HCT116 (cell line): ENCODE results near the gene SUPT5H. TPM values are rescaled to one million over a fixed set of nuclear protein-coding genes. Genes with fewer than 3 reads are reported as not detected.

Experiments
- ATAC-seq: fragments of 200-7000 bp; cut with Tn5 transposase; 2 replicates; pipeline ENCODE4 v1.9.1; 2020; ENCODE audit warnings: mild to moderate bottlenecking, moderate library complexity
- BruUV-seq: library from RNA; stranded (reverse); fragments of 400-500 nt; replicated peaks from 2 replicates; lab custom pipeline; 2021; lab: Mats Ljungman, UMichigan
- CTCF ChIA-PET: fragments of 300-600 bp; sonication (Branson Sonifier 250); formaldehyde crosslinking; loops from one replicate; lab custom pipeline; 2021; ENCODE audit warnings: antibody characterized with exemption; lab: Charles Lee
- POLR2A ChIA-PET: fragments of 300-600, 350-600 bp; sonication (Branson Sonifier 250); formaldehyde crosslinking; loops from one replicate; lab custom pipeline; 2021; ENCODE audit warnings: antibody characterized with exemption; lab: Charles Lee
- RAD21 ChIA-PET, 2 experiments: fragments of 300-600 bp; sonication (Branson Sonifier 250); formaldehyde crosslinking; loops; one replicate each; lab custom pipeline; 2023; ENCODE audit warnings: low total read pairs in 2 of 2; ENCODE audit not compliant: uncharacterized antibody in 2 of 2, unreplicated experiment in 2 of 2, low non-redundant PET in 1 of 2; lab: Charles Lee
- DNase-seq: peaks from one replicate; pipeline ENCODE4 v3.0.0-alpha.2; 2010; ENCODE audit warnings: low read depth, low spot score
- H2AFZ ChIP-seq: fragments of 200-600 bp; shearing (Covaris generic), sonication (generic); 2 replicates; pipeline ENCODE4 v1.6.1; 2017; ENCODE audit warnings: low read depth, mixed run types, mixed read lengths, antibody characterized with exemption, low read length; ENCODE audit not compliant: poor library complexity, severe bottlenecking
- H3K27ac ChIP-seq: 2 replicates; pipeline ENCODE4 v1.5.1; 2012; ENCODE audit warnings: low read depth, low read length
- H3K27me3 ChIP-seq: fragments of 200-600 bp; sonication (generic); 2 replicates; pipeline ENCODE4 v1.6.1; 2016; ENCODE audit warnings: mixed run types, low read length, mixed read lengths; ENCODE audit not compliant: insufficient read depth
- H3K36me3 ChIP-seq, 2 experiments: fragments of 200-500 bp in 1 of 2; fragments of 200-600 bp in 1 of 2; sonication (Bioruptor generic) in 1 of 2; sonication (generic) in 1 of 2; 2 replicates each; pipeline versions ENCODE4 v1.5.1 to v1.6.1; 2014 to 2016; ENCODE audit warnings: low read length in 2 of 2, inconsistent platforms in 1 of 2, mixed read lengths in 1 of 2, mixed run types in 1 of 2; ENCODE audit not compliant: insufficient read depth in 2 of 2, control insufficient read depth in 1 of 2
- H3K4me1 ChIP-seq, 2 experiments: fragments of 200-600 bp in 1 of 2; sonication (generic) in 1 of 2; 2 replicates each; pipeline versions ENCODE4 v1.5.1 to v1.6.1; 2012 to 2017; ENCODE audit warnings: low read length in 2 of 2, inconsistent platforms in 1 of 2, mild to moderate bottlenecking in 1 of 2, mixed read lengths in 1 of 2, mixed run types in 1 of 2, moderate library complexity in 1 of 2; ENCODE audit not compliant: insufficient read depth in 2 of 2, control insufficient read depth in 1 of 2
- H3K4me2 ChIP-seq: fragments of 200-600 bp; sonication (generic); 2 replicates; pipeline ENCODE4 v1.6.1; 2017; ENCODE audit warnings: mixed run types, low read length, mixed read lengths
- H3K4me3 ChIP-seq, 2 experiments: fragments of 200-600 bp in 1 of 2; sonication (generic) in 1 of 2; replicated peaks in 1 of 2; 2 replicates each; pipeline ENCODE4 v1.5.1; 2011 to 2016; ENCODE audit warnings: low read length in 2 of 2, control low read depth in 1 of 2, low read depth in 1 of 2, mild to moderate bottlenecking in 1 of 2, mixed read lengths in 1 of 2, mixed run types in 1 of 2
- H3K79me2 ChIP-seq: fragments of 200-600 bp; sonication (generic); 2 replicates; pipeline ENCODE4 v1.6.1; 2017; ENCODE audit warnings: mild to moderate bottlenecking, mixed run types, low read length, moderate library complexity, mixed read lengths; ENCODE audit not compliant: insufficient read depth
- H3K9ac ChIP-seq: fragments of 200-600 bp; sonication (generic); 2 replicates; pipeline ENCODE4 v1.6.1; 2016; ENCODE audit warnings: low read length, mixed read lengths
- H3K9me2 ChIP-seq: fragments of 200-600 bp; sonication (generic), shearing (Covaris generic); 2 replicates; pipeline ENCODE4 v1.6.1; 2017; ENCODE audit warnings: mixed run types, mild to moderate bottlenecking, moderate library complexity; ENCODE audit not compliant: insufficient read depth
- H3K9me3 ChIP-seq, 2 experiments: fragments of 200-500 bp in 1 of 2; fragments of 200-600 bp in 1 of 2; sonication (Bioruptor generic) in 1 of 2; sonication (generic) in 1 of 2; 2 replicates each; pipeline ENCODE4 v1.6.1; 2014 to 2017; ENCODE audit warnings: low read length in 2 of 2, mixed read lengths in 2 of 2, inconsistent platforms in 1 of 2, low read depth in 1 of 2, mild to moderate bottlenecking in 1 of 2, mixed run types in 1 of 2, moderate library complexity in 1 of 2; ENCODE audit not compliant: control insufficient read depth in 1 of 2, insufficient read depth in 1 of 2
- H4K20me1 ChIP-seq: fragments of 200-600 bp; sonication (generic), shearing (Covaris generic); 2 replicates; pipeline ENCODE4 v1.6.1; 2017; ENCODE audit warnings: mixed run types, mild to moderate bottlenecking, moderate library complexity; ENCODE audit not compliant: insufficient read depth
- CEBPB ChIP-seq: IDR thresholded peaks from 2 replicates; pipeline ENCODE4 v1.6.1; 2012; ENCODE audit warnings: low read depth
- SIN3A ChIP-seq: IDR thresholded peaks from 2 replicates; pipeline ENCODE4 v1.6.1; 2012; ENCODE audit warnings: low read depth
- ZBTB33 ChIP-seq: IDR thresholded peaks from 2 replicates; pipeline ENCODE4 v1.6.1; 2011; ENCODE audit warnings: mild to moderate bottlenecking, low read length, moderate library complexity; ENCODE audit not compliant: insufficient replicate concordance; ENCODE audit errors: extremely low read depth
- intact Hi-C: fragments of 100-400 bp; cut with micrococcal nuclease; formaldehyde crosslinking; loops from 2 replicates; pipeline ENCODE4 v1.10.0; 2022
- total RNA-seq: library from RNA; stranded (reverse); gene quantifications from one replicate; pipeline ENCODE4 v1.2.1, GENCODE V29; 2021; ENCODE audit not compliant: unreplicated experiment

SUPT5H gene
- total RNA-seq, 1 experiment from 2014 or later = 120 TPM

GRCh38 chr19:39438270-39438934 lies 7.0 kb upstream of the SUPT5H start:
- BruUV-seq = no TSS peak
- ATAC-seq (no peak), DNase-seq (no peak)
- CTCF ChIA-PET = interaction anchor here (1.0 kb wide), 1 partner anchor 233 kb away, joined by 4 read pairs; no protein-coding TSS in a partner anchor
- Histone ChIP-seq H2AFZ (no peak overlapping the region), H3K27ac (no peak overlapping the region), H3K4me1 (peaks cover 12 to 45% of the 10 kb centered on the region in 2 experiments), H3K9me3 (no peaks in the 10 kb centered on the region; a peak in 1 of 4 replicates), H3K79me2 (peaks cover 24% of the 10 kb centered on the region), H4K20me1 (peaks cover 13% of the 10 kb centered on the region; the same call in 1 of the 2 replicates), H3K4me3 (no peak overlapping the region), H3K27me3 (no peaks in the 10 kb centered on the region), H3K9me2 (no peaks in the 10 kb centered on the region), H3K9ac (no peak overlapping the region), H3K4me2 (no peak overlapping the region), H3K36me3 (peaks cover 15 to 22% of the 10 kb centered on the region in 2 experiments; a peak in 3 of 4 replicates)
- intact Hi-C loops = no loop called here
- TF ChIP-seq SIN3A (no peak), ZBTB33 (no peak), CEBPB (peak; percentile 58)
- POLR2A ChIA-PET = interaction anchor here (1.2 kb wide), 1 partner anchor 10 kb away, joined by 4 read pairs; no protein-coding TSS in a partner anchor
- RAD21 ChIA-PET = interaction anchor here in 1 of 2 experiments (0.7 kb wide), 1 partner anchor 25 kb away, joined by 3 read pairs; no protein-coding TSS in a partner anchor
